NCI-H82 treated with DMSO at 0.1 percent for 48 hours (cell line): ENCODE measurements around the gene GRPR.
"Not testable (repeated sequence)": the region's sequence is repeated elsewhere in the genome, so short reads cannot be mapped to it uniquely, and the experiment has no call there.

ENCODE experiments used
- DNase-seq: peaks from one replicate; lab custom pipeline; 2025; ENCODE audit not compliant: unreplicated experiment; lab: John Stamatoyannopoulos, UW

The GRPR gene

GRCh38 chrX:16175329-16176061, 52.1 kb downstream of the GRPR start:
- no peak for DNase-seq

GRCh38 chrX:16177260-16177659, 53.9 kb downstream of the GRPR start:
- no peak for DNase-seq

GRCh38 chrX:16183843-16184242, 60.5 kb downstream of the GRPR start:
- not testable (repeated sequence) for DNase-seq

- no peak for DNase-seq
These were observed 62.4 kb downstream of the GRPR start for GRCh38 chrX:16185725-16186136.

- no peak for DNase-seq
These were observed 63.1 kb downstream of the GRPR start for GRCh38 chrX:16186380-16187007.

- DNase-seq = no peak
These were observed 63.8 kb downstream of the GRPR start for GRCh38 chrX:16187024-16187760.

GRCh38 chrX:16188687-16189086, 65.3 kb downstream of the GRPR start:
- no peak for DNase-seq

- no peak for DNase-seq
These were observed 68.2 kb downstream of the GRPR start for GRCh38 chrX:16191605-16192004.

- no peak for DNase-seq
These were observed 73.5 kb downstream of the GRPR start for GRCh38 chrX:16196829-16197228.

- DNase-seq = no peak
These were observed 76.0 kb downstream of the GRPR start for GRCh38 chrX:16199343-16199742.

GRCh38 chrX:16202943-16203342, 79.6 kb downstream of the GRPR start:
- no peak for DNase-seq
